ENCODE results near the gene ACAP3.

Gene ACAP3

DNA sequence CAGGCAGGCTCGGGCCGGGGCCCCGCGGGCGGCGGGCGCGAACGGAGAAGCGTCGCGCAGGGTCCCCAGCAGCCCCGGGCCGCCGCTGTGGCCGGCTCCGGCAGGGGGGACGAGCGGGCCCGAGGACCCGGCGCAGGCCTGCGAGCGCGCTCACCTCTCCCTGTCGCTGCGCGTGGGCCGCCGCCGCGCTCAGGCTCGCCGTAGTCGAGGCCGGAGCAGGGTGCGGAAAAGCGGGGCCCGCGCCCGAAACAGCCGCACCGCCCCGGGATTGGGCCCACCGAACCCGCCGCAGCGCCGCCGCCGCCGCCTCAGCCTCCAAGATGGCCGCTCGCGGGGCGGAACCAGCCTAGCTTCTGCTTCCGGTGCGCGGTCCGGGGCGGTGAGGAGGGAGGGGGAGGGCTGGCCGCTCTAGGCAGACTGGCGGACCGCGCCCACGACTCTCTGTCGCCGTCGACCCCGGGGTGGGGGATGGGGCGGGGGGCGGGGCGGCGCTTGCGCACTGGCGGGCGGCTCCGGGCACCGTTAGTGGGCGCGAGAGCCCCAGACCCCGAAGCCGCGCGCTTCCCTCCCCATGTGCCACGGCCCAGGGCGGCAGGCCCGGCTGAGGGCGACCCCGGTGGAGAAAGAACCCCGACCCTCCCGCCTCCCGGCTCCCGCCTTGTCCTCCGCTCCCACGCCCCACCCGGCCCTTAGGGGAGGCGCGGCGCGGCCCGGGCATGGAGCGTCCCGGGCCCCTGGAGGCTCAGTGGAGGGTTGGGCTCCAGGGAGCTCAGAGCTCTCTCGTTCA is 34.0 kb downstream of the ACAP3 start, which contains the start of gene UBE2J2:
Gene UBE2J2, minus strand, starts transcription at position 343 of the 787 bp plus-strand sequence. CDS start 5,862 bp downstream, outside the sequence.
- Histone ChIP-seq H3K27me3 (ENCODE audit: control insufficient read depth in 1 of 2, insufficient read depth in 2 of 2, low read length in 2 of 2) (no peaks in the 10 kb centered on the region), H3K36me3 (ENCODE audit: insufficient read depth, low read length) (no peaks in the 10 kb centered on the region), H3K27ac (ENCODE audit: low read depth, low read length) (peak within 1 kb of the TSS; percentile 54), H3K9ac (ENCODE audit: low read length) (peak within 1 kb of the TSS; percentile 80), H3K9me3 (ENCODE audit: low read length) (no peaks in the 10 kb centered on the region), H3K4me3 (ENCODE audit: low read depth in 1 of 2, low read length in 2 of 2) (peak within 1 kb of the TSS; percentile 66 to 91), H3K4me1 (ENCODE audit: insufficient read depth, low read length) (peaks cover 37% of the 10 kb centered on the region)

DNA sequence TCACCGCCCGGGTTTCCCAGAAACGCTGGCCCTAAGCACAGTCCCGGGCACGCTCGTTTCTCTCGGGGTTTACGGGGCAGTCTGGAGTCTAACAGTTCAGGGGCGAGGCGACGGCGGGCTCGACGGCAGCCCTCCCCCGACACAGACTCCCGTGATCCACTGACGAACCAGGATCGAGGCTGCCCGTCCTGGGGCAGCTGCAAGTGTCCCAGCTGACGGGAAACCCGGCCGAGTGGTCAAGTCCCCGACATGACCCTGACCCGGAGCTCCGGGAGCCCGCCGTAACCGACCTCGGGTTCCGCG is 34.6 kb downstream of the ACAP3 start:
- H3K9me3 ChIP-seq (ENCODE audit: low read length): no peaks in the 10 kb centered on the region
- H3K36me3 ChIP-seq (ENCODE audit: insufficient read depth, low read length): peaks cover 5% of the 10 kb centered on the region
- H3K4me1 ChIP-seq (ENCODE audit: insufficient read depth, low read length): peaks cover 37% of the 10 kb centered on the region
- H3K4me3 ChIP-seq (ENCODE audit: low read depth in 1 of 2, low read length in 2 of 2): peak overlapping the region; percentile 56 to 91
- H3K27ac ChIP-seq (ENCODE audit: low read depth, low read length): peak overlapping the region; percentile 41
- peak overlapping the region; percentile 80 for H3K9ac ChIP-seq (ENCODE audit: low read length)
- H3K27me3 ChIP-seq (ENCODE audit: control insufficient read depth in 1 of 2, insufficient read depth in 2 of 2, low read length in 2 of 2): no peaks in the 10 kb centered on the region

DNA sequence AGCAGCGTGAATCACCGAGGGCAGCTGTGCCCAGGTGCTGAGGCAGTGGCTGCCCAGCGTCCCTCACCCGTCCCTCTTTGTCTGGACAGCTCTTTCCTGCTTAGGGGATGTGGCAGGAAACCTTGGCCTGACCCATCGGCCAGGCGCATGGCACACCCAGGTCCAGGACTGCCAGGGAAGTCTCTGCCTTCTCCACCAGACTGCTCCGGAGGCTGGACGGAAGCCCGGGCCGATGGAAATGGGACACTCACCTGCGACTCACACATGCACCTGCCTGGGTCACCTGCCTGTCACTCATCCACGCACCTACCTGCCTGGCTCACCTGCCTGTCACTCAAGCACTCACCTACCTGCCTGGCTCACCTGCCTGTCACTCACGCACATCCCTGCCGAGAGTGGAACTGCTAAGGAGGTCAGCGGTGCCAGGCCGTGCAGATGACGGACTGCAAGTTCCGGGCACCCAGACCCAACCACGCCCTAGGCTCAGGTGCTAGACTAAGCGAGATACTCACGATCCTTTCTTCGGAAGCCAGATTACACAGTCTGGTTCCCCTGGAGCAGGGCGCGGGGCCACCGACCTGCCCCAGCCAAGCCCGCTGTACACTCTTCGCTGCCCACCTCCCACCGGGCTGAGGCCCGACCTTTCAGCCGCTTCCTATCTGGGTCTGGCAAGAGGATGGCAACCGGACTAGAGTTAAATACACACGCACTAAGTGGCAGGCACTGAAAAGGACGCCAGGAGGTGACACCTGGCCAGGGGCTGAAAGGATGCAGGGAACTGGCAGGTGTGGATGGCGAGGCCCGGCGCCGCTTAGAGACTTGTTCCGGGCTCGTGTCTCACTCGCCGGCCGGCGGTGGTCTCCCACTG is 35.2 kb downstream of the ACAP3 start:
- Histone ChIP-seq H3K27me3 (ENCODE audit: control insufficient read depth in 1 of 2, insufficient read depth in 2 of 2, low read length in 2 of 2) (no peaks in the 10 kb centered on the region), H3K4me1 (ENCODE audit: insufficient read depth, low read length) (peaks cover 37% of the 10 kb centered on the region), H3K27ac (ENCODE audit: low read depth, low read length) (peak overlapping the region; percentile 41), H3K36me3 (ENCODE audit: insufficient read depth, low read length) (peaks cover 11% of the 10 kb centered on the region), H3K9ac (ENCODE audit: low read length) (peak overlapping the region; percentile 80), H3K9me3 (ENCODE audit: low read length) (no peaks in the 10 kb centered on the region), H3K4me3 (ENCODE audit: low read depth in 1 of 2, low read length in 2 of 2) (peak overlapping the region; percentile 56 to 91)

DNA sequence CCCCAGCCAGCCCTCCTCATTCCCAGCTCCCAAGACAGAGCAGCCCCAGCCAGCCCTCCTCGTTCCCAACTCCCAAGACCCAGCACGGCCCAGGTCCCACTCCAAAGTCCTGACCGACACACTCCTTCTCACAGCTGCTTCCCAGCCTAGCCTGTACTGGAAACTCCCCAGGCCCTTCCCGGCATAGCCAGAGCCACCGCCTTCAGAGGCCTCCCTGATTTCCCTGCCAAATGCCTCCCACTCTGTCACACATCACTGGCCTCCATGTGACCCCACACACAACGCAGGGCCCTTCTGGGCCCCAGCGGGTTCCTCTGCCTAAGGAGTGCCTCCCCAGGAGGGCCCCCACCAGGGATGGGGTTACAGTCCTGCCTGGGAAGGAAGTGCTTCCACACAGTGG is 36.9 kb downstream of the ACAP3 start:
- Histone ChIP-seq H3K9me3 (ENCODE audit: low read length) (no peaks in the 10 kb centered on the region), H3K27me3 (ENCODE audit: control insufficient read depth in 1 of 2, insufficient read depth in 2 of 2, low read length in 2 of 2) (no peaks in the 10 kb centered on the region), H3K4me1 (ENCODE audit: insufficient read depth, low read length) (peaks cover 37% of the 10 kb centered on the region), H3K9ac (ENCODE audit: low read length) (peak overlapping the region; percentile 36), H3K4me3 (ENCODE audit: low read depth in 1 of 2, low read length in 2 of 2) (no peak overlapping the region), H3K36me3 (ENCODE audit: insufficient read depth, low read length) (peaks cover 17% of the 10 kb centered on the region), H3K27ac (ENCODE audit: low read depth, low read length) (no peak overlapping the region)

DNA sequence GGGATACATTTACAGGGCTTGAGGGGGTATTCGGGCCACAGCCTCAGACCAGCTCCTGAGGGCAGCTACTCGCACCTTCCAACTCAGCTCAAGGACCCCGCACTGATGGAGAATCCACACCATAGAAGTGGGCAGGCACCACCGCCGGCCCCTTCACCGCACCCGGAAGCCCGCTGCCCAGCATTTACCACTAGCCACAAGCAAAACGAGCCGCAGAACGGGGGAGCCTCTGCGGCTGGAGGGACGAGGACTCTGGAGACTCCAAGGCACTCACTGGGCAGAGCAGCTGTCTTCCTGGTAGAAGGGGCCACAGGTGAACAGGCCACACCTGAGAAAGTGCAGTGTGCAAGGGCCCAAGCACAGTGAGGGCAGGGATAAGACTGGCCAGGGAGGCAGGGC is 39.4 kb downstream of the ACAP3 start:
- Histone ChIP-seq H3K9me3 (ENCODE audit: low read length) (no peaks in the 10 kb centered on the region), H3K4me1 (ENCODE audit: insufficient read depth, low read length) (peaks cover 30% of the 10 kb centered on the region), H3K36me3 (ENCODE audit: insufficient read depth, low read length) (peaks cover 18% of the 10 kb centered on the region), H3K4me3 (ENCODE audit: low read depth in 1 of 2, low read length in 2 of 2) (no peak overlapping the region), H3K9ac (ENCODE audit: low read length) (no peak overlapping the region), H3K27me3 (ENCODE audit: control insufficient read depth in 1 of 2, insufficient read depth in 2 of 2, low read length in 2 of 2) (no peaks in the 10 kb centered on the region), H3K27ac (ENCODE audit: low read depth, low read length) (no peak overlapping the region)

DNA sequence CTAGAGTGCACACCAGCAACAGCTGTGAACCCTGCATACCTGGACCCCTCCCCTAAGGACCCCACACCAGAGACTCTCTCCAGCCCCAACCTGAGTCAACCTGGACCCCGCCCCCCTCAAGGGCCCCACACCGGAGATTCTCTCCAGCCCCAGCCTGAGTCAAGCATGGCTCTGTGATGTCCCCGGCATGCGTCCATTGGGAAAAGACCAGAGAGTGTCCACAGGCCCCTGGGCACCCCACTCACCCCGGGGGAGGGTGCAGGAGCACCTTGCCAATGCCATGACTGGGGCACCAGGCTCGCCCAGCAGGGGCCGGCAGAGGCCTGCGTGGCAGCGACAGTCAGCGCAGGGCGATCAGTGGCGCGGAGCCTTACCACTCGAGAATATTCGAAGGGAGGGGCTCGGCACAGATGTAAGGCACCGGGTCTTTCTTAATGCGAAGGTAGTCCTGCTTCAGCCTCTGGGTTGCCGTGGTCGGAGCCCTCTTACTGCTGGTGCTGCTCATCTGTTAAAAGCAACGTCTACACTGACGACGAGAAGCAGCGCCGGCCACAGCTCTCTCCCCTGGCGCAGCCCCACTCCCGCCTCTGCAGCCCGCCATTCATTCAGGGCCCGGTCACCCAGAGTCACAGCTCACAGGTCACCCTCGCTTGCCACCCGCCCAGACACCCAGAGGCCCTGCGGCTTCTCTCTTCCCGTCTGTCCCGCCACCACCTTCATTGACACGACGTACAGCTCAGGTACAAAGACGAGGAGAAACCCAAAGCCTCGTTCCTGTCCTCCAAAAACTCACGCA is 40.0 kb downstream of the ACAP3 start:
- Histone ChIP-seq H3K27ac (ENCODE audit: low read depth, low read length) (no peak overlapping the region), H3K27me3 (ENCODE audit: control insufficient read depth in 1 of 2, insufficient read depth in 2 of 2, low read length in 2 of 2) (no peaks in the 10 kb centered on the region), H3K9me3 (ENCODE audit: low read length) (no peaks in the 10 kb centered on the region), H3K4me1 (ENCODE audit: insufficient read depth, low read length) (peaks cover 28% of the 10 kb centered on the region), H3K36me3 (ENCODE audit: insufficient read depth, low read length) (peaks cover 24% of the 10 kb centered on the region), H3K4me3 (ENCODE audit: low read depth in 1 of 2, low read length in 2 of 2) (no peak overlapping the region), H3K9ac (ENCODE audit: low read length) (no peak overlapping the region)

DNA sequence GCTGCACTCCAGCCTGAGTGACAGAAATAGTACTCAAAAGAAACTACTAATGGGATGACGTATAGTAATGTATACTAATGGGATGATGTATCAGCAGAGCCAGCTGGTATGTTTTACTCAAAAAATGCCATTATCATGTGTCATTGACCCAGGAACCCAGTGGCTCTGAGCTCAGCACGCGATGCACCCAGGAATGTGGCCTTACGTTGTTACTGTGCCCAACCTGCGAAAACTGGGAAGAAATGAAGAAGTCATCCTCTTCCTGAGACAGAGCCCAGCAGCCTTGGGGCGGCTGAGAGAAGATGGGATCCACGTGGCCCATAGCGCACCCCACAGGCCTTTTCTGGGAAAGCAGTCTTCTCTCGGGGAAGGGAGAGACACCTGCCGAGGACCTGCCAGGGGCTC is 42.9 kb downstream of the ACAP3 start:
- Histone ChIP-seq H3K4me3 (ENCODE audit: low read depth in 1 of 2, low read length in 2 of 2) (no peak overlapping the region), H3K36me3 (ENCODE audit: insufficient read depth, low read length) (peaks cover 49% of the 10 kb centered on the region), H3K9ac (ENCODE audit: low read length) (no peak overlapping the region), H3K4me1 (ENCODE audit: insufficient read depth, low read length) (peaks cover under 1% of the 10 kb centered on the region), H3K9me3 (ENCODE audit: low read length) (no peaks in the 10 kb centered on the region), H3K27me3 (ENCODE audit: control insufficient read depth in 1 of 2, insufficient read depth in 2 of 2, low read length in 2 of 2) (no peaks in the 10 kb centered on the region), H3K27ac (ENCODE audit: low read depth, low read length) (no peak overlapping the region)

DNA sequence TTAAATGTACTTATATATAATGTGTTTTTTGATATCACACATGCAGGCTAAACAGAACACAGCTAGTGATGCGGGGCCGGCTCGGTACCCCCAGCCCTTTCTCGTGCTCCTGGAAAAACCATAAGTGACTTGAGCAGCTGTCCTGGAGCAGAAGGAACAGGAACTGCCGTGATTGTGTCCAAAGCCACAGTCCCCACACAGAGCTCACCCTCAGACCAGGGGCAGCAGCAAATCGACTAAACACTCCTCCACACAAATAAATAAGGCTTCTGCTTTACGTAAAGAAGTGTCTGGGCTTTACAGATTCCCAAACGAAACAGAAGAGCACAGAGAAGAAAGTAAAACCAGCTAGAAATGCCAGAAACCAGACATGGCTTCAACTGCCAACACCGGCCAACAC is 43.7 kb downstream of the ACAP3 start:
- H3K27ac ChIP-seq (ENCODE audit: low read depth, low read length): no peak overlapping the region
- no peaks in the 10 kb centered on the region for H3K4me1 ChIP-seq (ENCODE audit: insufficient read depth, low read length)
- no peak overlapping the region for H3K4me3 ChIP-seq (ENCODE audit: low read depth in 1 of 2, low read length in 2 of 2)
- no peaks in the 10 kb centered on the region for H3K27me3 ChIP-seq (ENCODE audit: control insufficient read depth in 1 of 2, insufficient read depth in 2 of 2, low read length in 2 of 2)
- peaks cover 54% of the 10 kb centered on the region for H3K36me3 ChIP-seq (ENCODE audit: insufficient read depth, low read length)
- H3K9ac ChIP-seq (ENCODE audit: low read length): no peak overlapping the region
- H3K9me3 ChIP-seq (ENCODE audit: low read length): no peaks in the 10 kb centered on the region

DNA sequence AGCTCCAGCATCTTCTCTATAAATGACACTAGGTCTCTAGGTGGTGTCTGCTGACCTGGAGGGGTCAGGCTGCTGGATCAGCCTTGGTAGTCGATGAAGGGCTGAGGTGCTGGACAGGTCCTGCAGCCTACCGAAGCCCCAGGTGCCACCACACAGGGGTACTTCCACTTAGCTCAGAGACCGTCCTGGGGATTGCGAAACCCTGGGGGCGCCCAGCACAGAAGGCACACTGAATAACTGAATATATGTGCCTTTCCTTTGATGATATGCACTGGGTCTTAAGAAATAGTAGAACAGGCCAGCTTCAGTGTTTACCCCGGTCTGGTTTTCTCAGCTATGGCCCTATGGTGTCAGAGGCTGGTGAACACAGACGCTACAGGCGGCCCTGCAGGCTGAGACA is 45.0 kb downstream of the ACAP3 start:
- Histone ChIP-seq H3K36me3 (ENCODE audit: insufficient read depth, low read length) (peaks cover 48% of the 10 kb centered on the region), H3K9me3 (ENCODE audit: low read length) (no peaks in the 10 kb centered on the region), H3K27ac (ENCODE audit: low read depth, low read length) (no peak overlapping the region), H3K4me3 (ENCODE audit: low read depth in 1 of 2, low read length in 2 of 2) (no peak overlapping the region), H3K4me1 (ENCODE audit: insufficient read depth, low read length) (no peaks in the 10 kb centered on the region), H3K9ac (ENCODE audit: low read length) (no peak overlapping the region), H3K27me3 (ENCODE audit: control insufficient read depth in 1 of 2, insufficient read depth in 2 of 2, low read length in 2 of 2) (no peaks in the 10 kb centered on the region)

DNA sequence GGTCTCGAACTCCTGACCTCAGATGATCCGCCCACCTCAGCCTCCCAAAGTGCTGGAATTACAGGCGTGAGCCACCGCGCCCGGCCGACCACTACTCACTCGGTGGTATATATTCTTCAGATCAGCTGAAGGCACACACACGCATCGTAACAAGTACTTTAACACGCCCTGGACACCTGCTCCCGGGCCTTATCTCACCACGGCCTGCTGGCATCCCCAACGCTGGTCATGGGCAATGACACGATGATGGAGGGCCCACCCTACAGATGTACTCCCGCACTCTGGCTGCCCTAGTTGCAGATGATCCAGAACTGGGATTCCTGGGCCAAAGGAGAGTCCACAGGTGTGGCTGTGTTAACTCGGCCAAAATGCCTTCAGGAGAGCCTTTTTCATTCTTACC is 45.7 kb downstream of the ACAP3 start:
- Histone ChIP-seq H3K4me1 (ENCODE audit: insufficient read depth, low read length) (no peaks in the 10 kb centered on the region), H3K4me3 (ENCODE audit: low read depth in 1 of 2, low read length in 2 of 2) (no peak overlapping the region), H3K9ac (ENCODE audit: low read length) (no peak overlapping the region), H3K36me3 (ENCODE audit: insufficient read depth, low read length) (peaks cover 41% of the 10 kb centered on the region), H3K27me3 (ENCODE audit: control insufficient read depth in 1 of 2, insufficient read depth in 2 of 2, low read length in 2 of 2) (no peaks in the 10 kb centered on the region), H3K9me3 (ENCODE audit: low read length) (no peaks in the 10 kb centered on the region), H3K27ac (ENCODE audit: low read depth, low read length) (no peak overlapping the region)

All from muscle layer of colon (tissue), 2 donors.